Esophagus muscularis mucosa (tissue), 4 donors: ENCODE measurements around the gene CLSTN1. TPM values are rescaled to one million over a fixed set of nuclear protein-coding genes. Genes with fewer than 3 reads are reported as not detected.
A peak's percentile ranks its signal among the peaks of the same experiment; 100 is the strongest.
"Not testable (repeated sequence)": the region's sequence is repeated elsewhere in the genome, so short reads cannot be mapped to it uniquely, and the experiment has no call there.

ENCODE experiments used
- DNase-seq: peaks from one replicate; pipeline ENCODE4 v3.0.0-alpha.2; 2017; ENCODE audit errors: extremely low spot score
- H3K27ac ChIP-seq, 4 donors: fragments of 200-600 bp; sonication (generic); replicated peaks in 1 of 4; 1 replicate in 3 of 4; 2 replicates in 1 of 4; pipeline ENCODE4 v1.5.1; 2016 to 2019; ENCODE audit warnings: mild to moderate bottlenecking in 1 of 4
- H3K27me3 ChIP-seq, 4 donors: fragments of 200-600 bp; sonication (generic); one replicate each; pipeline versions ENCODE4 v1.5.1 to v1.6.0; 2016 to 2019
- H3K36me3 ChIP-seq, 4 donors: fragments of 200-600 bp; sonication (generic); one replicate each; pipeline ENCODE4 v1.5.1; 2016 to 2019
- H3K4me1 ChIP-seq, 4 donors: fragments of 200-600 bp; sonication (generic); one replicate each; pipeline ENCODE4 v1.5.1; 2016 to 2019
- H3K4me3 ChIP-seq, 4 donors: fragments of 200-600 bp; sonication (generic); 1 replicate in 2 of 4; 2 replicates in 2 of 4; pipeline ENCODE4 v1.5.1; 2016 to 2019; ENCODE audit warnings: mild to moderate bottlenecking in 4 of 4, moderate library complexity in 1 of 4
- H3K9me3 ChIP-seq, 4 donors: fragments of 200-600 bp; sonication (generic); 1 replicate in 3 of 4; 2 replicates in 1 of 4; pipeline ENCODE4 v1.5.1; 2016 to 2019
- EP300 ChIP-seq: sonication (generic); formaldehyde crosslinking; IDR thresholded peaks from one replicate; pipeline ENCODE4 v1.6.1; 2017; ENCODE audit warnings: antibody characterized with exemption
- POLR2A ChIP-seq: fragments of 450-650 bp; IDR thresholded peaks from one replicate; pipeline ENCODE4 v1.6.1; 2017; ENCODE audit warnings: antibody characterized with exemption, moderate library complexity, mild to moderate bottlenecking, low read depth
- POLR2AphosphoS5 ChIP-seq, 2 donors: sonication (generic); formaldehyde crosslinking; IDR thresholded peaks; one replicate each; pipeline ENCODE4 v1.6.1; 2017; ENCODE audit warnings: antibody characterized with exemption in 2 of 2
- WGBS: methylation state at CpG from one replicate; pipeline ENCODE4 v1.1.5; 2018; 5-methylcytosine and 5-hydroxymethylcytosine counted together
- intact Hi-C: fragments of 100-400 bp; cut with DNase I; formaldehyde crosslinking; loops from one replicate; pipeline ENCODE4 v1.15.1; 2023
- total RNA-seq, 4 donors: library from RNA; depleted of rRNA; stranded (reverse); fragments of >200 nt; gene quantifications; one replicate each; pipeline versions ENCODE4 v1.1.0 to v1.2.1, GENCODE V29; 2016
- TF ChIP-seq, protein P1 (sequence below), 3 experiments: fragments of 200-600 bp in 2 of 3; fragments of 450-650 bp in 1 of 3; sonication (generic) in 2 of 3; IDR thresholded peaks; one replicate each; pipeline ENCODE4 v1.5.1; 2017 to 2019; ENCODE audit warnings: antibody characterized with exemption in 3 of 3, mild to moderate bottlenecking in 2 of 3, moderate library complexity in 1 of 3

CLSTN1 gene
- total RNA-seq, 4 donors from 2014 or later: 47.1 to 109 (median 72.3) TPM

DNA sequence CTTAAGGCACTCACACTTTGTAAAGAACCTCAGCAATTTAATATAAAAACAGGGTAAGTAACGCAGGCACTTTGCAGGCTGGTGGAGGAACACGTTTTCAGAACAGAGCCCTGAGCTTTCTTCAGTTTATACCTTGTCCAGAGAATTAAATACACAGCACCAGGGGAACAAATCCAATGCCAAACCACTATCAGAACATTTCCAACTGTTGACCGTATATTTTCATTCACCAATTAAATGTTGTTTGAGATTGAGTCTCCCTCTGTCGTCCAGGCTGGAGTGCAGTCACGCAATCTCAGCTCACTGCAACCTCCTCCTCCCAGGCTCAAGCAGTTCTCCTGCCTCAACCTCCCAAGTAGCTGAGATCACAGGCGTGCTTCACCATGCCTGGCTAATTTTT lies 29.7 kb downstream of the CLSTN1 start:
- DNase-seq: no peak
- Histone ChIP-seq H3K4me3 (no peak overlapping the region), H3K9me3 (no peaks in the 10 kb centered on the region), H3K27me3 (no peaks in the 10 kb centered on the region), H3K4me1 (peaks cover 38 to 67% (median 61%) of the 10 kb centered on the region in 4 donors), H3K36me3 (no peaks in the 10 kb centered on the region), H3K27ac (no peak overlapping the region)
- TF ChIP-seq, protein P1, sequence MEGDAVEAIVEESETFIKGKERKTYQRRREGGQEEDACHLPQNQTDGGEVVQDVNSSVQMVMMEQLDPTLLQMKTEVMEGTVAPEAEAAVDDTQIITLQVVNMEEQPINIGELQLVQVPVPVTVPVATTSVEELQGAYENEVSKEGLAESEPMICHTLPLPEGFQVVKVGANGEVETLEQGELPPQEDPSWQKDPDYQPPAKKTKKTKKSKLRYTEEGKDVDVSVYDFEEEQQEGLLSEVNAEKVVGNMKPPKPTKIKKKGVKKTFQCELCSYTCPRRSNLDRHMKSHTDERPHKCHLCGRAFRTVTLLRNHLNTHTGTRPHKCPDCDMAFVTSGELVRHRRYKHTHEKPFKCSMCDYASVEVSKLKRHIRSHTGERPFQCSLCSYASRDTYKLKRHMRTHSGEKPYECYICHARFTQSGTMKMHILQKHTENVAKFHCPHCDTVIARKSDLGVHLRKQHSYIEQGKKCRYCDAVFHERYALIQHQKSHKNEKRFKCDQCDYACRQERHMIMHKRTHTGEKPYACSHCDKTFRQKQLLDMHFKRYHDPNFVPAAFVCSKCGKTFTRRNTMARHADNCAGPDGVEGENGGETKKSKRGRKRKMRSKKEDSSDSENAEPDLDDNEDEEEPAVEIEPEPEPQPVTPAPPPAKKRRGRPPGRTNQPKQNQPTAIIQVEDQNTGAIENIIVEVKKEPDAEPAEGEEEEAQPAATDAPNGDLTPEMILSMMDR (IDR thresholded peaks at IDR 0.05): no peak
- no peak for TF ChIP-seq EP300
- 67% methylated on average over 6 of the region's 6 CpGs for WGBS
- intact Hi-C loops: no loop called here

DNA sequence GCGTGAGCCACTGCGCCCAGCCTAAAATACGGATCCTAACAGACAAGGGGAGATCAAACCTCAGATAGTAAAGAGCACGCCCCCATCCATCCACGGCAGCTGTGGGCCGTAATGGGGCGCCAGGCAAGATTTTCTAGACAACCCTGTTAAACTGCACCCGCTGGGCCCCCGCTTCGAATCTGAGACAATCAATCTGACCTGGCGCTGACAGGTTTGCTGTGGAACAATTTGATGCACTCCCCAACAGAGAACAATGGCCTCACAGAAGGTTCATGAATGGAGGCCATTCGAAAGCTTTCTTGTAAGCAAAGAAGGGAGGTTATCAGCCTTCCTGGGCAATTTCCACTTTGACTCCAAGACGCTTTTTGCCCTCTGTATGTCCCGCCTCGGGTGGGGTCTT lies 30.5 kb downstream of the CLSTN1 start:
- Histone ChIP-seq H3K9me3 (no peaks in the 10 kb centered on the region), H3K36me3 (no peaks in the 10 kb centered on the region), H3K27ac (no peak overlapping the region), H3K4me3 (no peak overlapping the region), H3K27me3 (no peaks in the 10 kb centered on the region), H3K4me1 (peaks cover 30 to 59% (median 53%) of the 10 kb centered on the region in 4 donors)
- WGBS: 86% methylated on average over 15 of the region's 15 CpGs
- no peak for DNase-seq
- intact Hi-C loops: no loop called here
- TF ChIP-seq POLR2AphosphoS5 (IDR thresholded peaks at IDR 0.05) (no peak), EP300 (no peak), POLR2A (no peak)
- TF ChIP-seq, protein P1 (IDR thresholded peaks at IDR 0.05): no peak

DNA sequence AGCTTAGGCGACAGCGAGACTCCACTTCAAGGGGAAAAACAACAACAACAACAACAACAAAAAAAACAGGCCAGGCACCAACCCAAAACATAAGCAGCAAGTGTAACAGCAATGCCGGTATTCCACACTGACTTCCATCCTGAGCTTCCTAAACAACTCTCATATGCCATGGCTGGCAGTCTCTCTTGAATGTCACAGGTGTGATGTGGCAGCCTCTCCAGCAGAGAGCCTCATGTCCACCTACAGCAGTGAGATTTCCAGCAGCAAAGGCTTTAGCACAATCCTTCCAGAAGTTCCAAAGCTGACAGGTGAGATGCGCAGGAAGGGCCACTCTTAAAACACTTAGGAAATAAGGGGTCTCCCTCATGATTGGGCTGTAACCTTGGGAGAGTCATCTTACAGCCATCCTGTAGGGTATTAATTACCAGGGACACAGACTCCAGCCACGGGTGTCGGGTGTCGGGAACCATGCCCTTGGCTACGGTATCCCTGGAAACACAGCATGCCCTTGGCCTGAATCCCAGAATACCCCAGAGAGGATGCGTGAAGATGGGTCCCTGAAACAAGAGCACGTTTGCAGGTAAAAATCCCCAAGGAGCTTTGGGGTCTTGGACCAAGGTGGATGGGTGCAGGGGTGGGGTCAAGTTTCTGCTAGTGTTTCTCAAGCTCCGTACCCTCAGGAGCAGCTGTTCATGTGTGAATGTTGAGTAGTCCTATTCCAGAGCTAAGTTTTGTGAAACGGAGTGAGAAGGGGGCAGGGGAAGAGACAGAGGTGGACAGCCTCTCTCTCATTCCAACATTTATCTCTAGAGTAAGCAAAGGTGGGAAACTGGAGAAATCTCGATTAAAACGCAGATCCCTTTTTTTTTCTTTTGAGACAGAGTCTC lies 31.4 kb downstream of the CLSTN1 start:
- Histone ChIP-seq H3K4me3 (no peak overlapping the region), H3K4me1 (peaks cover 21 to 50% (median 44%) of the 10 kb centered on the region in 4 donors), H3K27me3 (no peaks in the 10 kb centered on the region), H3K9me3 (no peaks in the 10 kb centered on the region), H3K27ac (no peak overlapping the region), H3K36me3 (no peaks in the 10 kb centered on the region)
- 56% methylated on average over 14 of the region's 14 CpGs for WGBS
- TF ChIP-seq EP300 (no peak), POLR2AphosphoS5 (IDR thresholded peaks at IDR 0.05) (no peak), POLR2A (no peak)
- TF ChIP-seq, protein P1 (IDR thresholded peaks at IDR 0.05): peak in 1 of 3 experiments; percentile 4
- no peak for DNase-seq
- intact Hi-C loops: no loop called here

DNA sequence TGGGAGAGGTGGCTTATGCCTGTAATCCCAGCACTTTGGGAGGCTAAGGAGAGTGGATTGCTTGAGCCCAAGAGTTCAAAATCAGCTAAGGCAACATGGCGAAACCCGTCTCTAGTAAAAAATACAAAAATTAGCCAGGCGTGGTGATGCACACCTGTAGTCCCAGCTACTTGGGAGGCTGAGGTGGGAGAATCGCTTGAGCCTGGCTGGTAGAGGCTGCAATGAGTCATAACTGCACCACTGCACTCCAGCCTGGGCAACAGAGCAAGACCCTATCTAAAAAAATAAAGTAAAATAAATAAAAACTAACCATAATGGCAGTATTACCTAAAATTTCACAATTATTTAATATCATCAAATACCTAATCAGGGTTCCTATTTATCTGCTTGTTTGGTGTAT lies 34.1 kb downstream of the CLSTN1 start:
- not testable (repeated sequence) for H3K9me3 ChIP-seq, H3K4me3 ChIP-seq, H3K36me3 ChIP-seq, H3K27ac ChIP-seq, H3K27me3 ChIP-seq, DNase-seq
- intact Hi-C loops: loop anchor here (5.0 kb wide), 1 partner anchor 38 kb away; no protein-coding TSS in a partner anchor
- peaks cover 10 to 33% (median 26%) of the 10 kb centered on the region in 4 donors for H3K4me1 ChIP-seq
- 96% methylated on average over 4 of the region's 4 CpGs for whole genome bisulfite sequencing

DNA sequence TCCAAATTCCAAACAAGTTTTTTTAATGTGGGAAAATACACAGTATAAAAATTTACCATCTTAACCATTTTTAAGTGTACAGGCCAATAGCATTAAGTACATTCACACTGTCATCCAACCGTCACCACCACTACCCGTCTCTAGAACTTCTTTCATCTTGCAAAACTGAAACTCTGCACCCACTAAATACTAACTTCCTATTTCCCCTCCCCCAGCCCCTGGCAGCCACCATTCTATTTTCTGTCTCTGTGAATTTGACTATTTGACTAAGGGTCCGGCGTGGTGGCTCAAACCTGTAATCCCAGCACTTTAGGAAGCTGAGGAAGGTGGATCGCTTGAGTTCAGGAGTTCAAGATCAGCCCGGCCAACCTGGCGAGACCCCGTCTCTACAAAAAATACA lies 36.1 kb downstream of the CLSTN1 start:
- no peak overlapping the region for H3K27ac ChIP-seq
- TF ChIP-seq EP300 (no peak), POLR2AphosphoS5 (IDR thresholded peaks at IDR 0.05) (no peak), POLR2A (no peak)
- TF ChIP-seq, protein P1 (IDR thresholded peaks at IDR 0.05): no peak
- H3K27me3 ChIP-seq: no peaks in the 10 kb centered on the region
- intact Hi-C loops: loop anchor here (5.0 kb wide), 1 partner anchor 40 kb away; no protein-coding TSS in a partner anchor
- H3K4me1 ChIP-seq: peaks cover 4 to 13% (median 11%) of the 10 kb centered on the region in 4 donors
- no peak for DNase-seq
- H3K4me3 ChIP-seq: no peak overlapping the region
- WGBS: 79% methylated on average over 8 of the region's 8 CpGs
- H3K9me3 ChIP-seq: no peaks in the 10 kb centered on the region
- no peaks in the 10 kb centered on the region for H3K36me3 ChIP-seq
